G401 (cell line): ENCODE data around the gene LPAR1. TPM values are rescaled to one million over a fixed set of nuclear protein-coding genes. Genes with fewer than 3 reads are reported as not detected.

ENCODE experiments used
- DNase-seq: peaks from one replicate; pipeline ENCODE4 v3.0.0-alpha.2; 2015; ENCODE audit warnings: low spot score
- in situ Hi-C: cut with HindIII; loops from 2 replicates; pipeline ENCODE4 v1.10.0; 2016; ENCODE audit warnings: low sequenced_read_pairs, mixed read lengths
- total RNA-seq: library from RNA; depleted of rRNA; stranded (reverse); fragments of >200 nt; shearing (Covaris generic); gene quantifications from 2 replicates; pipeline ENCODE4 v1.2.3, GENCODE V29; 2014

The LPAR1 gene
- total RNA-seq, 1 experiment from 2014 or later, result not detected

DNA sequence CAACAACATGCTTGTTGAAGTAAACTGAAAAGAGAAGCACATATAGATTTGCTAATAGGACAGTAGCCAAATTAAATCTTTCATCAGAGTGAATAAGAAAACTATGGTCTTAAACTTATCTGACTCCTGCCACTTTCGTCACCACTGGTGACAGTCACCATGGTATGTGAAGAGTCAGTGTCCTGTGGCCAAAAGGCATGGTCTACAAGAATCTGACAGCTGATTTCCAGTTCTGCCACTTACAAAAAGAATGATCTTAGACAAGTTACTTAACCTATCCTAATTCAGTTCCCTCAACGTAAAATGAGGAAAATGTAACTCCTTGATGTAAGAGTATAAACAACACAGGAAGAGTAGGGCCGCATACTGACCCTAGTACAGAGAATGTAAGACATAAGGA, 102.0 kb downstream of the LPAR1 start:
- in situ Hi-C loops, result no loop called here
- no peak for DNase-seq

DNA sequence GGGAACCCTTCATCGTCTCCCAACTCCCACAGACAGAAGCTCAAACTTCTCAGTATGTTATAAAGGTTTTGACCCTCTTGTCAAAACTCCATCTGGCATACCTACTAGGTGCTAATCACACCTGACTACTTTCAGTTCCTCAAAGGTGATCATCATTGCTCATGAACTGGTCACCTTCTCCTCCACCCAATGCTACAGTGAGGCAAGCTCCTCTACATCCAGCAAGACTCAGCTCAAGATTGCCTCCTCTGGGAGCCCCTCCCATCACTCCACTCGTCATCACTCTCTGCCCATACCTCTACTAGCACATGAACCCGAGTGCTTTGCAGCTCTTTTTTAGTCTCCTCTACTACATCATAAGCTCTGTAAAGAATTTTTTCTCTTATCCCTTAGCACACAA, 102.4 kb downstream of the LPAR1 start:
- in situ Hi-C loops, result no loop called here

DNA sequence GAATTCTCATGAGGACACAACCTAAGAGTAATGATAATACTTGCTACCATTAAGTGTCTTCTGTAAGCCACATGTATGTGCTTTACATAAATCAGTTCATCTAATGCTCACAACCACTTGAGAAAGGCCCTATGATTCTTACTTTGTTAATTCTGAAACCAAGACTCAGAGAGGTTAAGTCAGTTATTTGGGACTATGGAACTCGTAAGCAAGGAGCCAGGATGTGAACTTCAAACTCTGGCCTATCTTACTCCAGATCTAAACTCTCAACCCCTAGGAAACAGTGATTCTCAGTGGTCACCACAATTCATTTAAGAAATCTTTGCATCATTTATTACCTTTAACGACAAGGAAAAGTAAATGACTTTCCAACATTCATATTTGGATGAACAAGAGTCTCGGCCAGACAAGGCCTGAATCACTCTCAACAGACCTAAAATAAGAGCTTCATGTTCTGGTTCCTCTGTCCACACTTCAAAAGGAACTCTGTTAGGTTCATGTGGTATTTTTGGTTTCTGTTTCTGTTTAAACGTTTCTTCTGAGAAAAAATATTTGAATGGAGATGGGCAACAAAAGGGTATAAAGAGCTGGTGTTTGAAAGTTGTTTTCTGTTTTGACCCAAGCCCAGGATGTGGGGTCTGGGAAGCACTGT, 104.8 kb downstream of the LPAR1 start:
- no peak for DNase-seq
- in situ Hi-C loops, result no loop called here

More for the DNA sequence above, 102.4 kb downstream of the LPAR1 start:
- DNase-seq, result no peak

DNA sequence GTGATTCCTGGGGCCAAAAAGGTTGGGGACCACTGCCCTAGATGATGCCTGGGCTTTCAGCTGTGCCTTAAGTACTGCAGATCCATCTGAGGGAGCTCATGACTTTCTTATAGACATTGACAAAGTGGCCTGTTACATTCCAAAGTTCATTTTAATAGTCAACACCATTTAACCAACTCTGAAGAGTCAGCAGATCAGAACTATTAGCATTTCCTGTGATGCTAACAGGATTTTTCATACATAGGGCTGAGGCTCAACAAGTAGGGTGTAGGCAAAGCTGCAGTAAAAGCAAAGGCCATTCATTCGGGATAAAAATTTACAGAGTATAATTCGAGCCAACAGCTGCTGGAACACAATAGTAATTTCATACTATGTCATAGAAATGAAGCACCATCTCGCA, 105.4 kb downstream of the LPAR1 start:
- in situ Hi-C loops, result no loop called here
- no peak for DNase-seq

DNA sequence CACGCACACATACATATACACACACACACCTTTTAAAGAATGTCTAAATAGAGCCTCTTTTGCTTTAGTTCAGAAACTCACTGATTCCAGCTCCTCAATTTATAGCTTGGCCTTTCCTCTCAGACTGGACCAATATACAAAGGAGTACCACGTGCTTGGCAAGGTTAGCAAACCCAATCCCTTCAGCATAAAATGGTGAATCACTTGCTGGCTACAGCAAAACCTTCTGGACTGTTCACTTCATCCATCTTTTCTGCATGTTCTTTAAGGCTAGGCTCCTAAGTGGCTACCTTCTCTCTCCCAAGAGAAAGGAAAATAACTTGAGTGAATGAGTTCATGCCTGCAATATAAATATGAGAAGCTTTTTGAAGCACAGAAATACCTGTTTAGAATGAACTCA, 109.7 kb downstream of the LPAR1 start:
- DNase-seq, result no peak
- in situ Hi-C loops, result no loop called here

DNA sequence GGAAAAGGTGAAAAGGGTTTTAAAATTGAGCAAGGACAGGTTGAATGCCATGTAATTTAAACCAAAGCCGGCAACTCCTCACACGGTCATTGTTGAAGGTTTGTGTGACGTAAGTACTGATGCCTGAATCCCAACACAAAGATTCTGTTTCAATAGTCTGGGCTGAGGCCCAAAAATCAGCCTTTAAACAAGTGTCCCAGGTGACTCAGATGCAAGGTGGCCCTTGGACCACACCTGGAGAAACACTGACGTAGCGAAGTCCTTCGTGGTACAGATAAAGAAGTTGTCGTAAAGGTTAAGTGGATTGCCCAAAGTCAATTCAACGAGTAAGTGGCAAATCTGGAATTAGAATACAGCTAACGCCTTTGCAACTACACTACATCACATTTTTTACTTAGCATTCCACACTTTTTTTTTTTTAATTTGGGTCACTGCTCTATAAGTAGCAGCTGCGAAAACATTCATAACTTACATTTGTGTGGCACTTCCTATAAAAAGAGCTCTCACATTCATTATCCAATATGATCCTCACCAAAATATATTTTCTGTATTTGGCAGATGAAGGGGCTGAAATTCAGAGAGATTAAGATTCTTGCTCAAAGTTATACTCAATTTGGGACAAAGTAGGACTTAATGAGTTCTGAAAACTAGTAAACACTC, 111.3 kb downstream of the LPAR1 start:
- no peak for DNase-seq
- in situ Hi-C loops, result no loop called here

DNA sequence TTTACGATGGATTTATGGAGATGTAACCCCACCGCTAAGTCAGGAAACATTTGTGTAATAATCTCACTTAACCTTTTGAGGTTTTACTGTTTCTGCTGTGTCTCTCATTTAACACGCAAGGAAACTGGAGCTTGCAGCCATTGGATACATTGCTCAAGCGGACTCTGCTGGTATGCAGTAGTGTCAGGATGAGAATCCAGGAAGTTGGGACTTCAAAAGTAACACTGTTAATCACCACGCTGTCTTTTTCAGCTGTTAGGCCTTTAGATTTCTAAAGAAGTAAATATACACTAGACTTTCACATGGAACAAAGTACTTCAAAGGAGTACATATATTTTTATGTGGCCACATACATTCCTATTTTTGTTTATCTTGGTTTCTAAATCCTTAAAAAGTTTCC, 114.7 kb downstream of the LPAR1 start:
- in situ Hi-C loops, result no loop called here
- no peak for DNase-seq

DNA sequence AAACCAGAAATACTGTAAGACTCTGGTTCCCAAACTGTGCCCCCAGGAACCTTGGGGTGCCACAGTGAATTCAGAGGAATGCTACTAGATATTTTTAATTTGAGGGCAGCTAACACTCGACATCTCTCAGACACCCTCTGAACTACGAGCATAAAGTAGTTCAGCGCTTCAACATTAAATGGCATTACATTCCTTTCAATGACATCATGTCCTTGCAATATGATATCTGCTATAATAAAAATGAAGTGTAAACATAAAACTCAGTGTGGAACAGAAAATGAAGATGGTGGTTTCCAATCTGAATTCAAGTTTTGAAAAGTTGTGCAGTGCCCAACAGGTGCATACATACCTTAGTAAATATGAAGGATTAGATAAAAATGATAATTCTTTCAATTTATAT, 116.1 kb downstream of the LPAR1 start:
- no peak for DNase-seq
- in situ Hi-C loops, result no loop called here

DNA sequence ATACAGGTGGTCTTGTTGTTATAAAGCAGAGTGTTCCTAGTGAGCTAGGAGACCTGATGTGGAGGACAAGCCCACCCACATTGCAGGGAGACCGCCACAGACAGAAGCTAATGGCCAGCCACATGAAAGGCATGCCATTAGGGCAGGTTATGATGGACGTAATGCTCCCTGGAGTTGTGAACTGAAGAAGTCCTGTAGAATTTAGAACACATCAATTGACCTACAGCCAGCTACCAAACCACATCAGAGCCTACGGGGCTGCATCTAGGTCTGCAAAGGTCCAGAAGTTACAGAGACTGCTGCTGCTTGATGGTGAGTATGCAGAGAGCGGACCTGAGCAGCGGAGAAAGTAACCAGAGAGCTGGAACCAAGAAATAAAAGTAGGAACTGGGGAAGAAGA, 116.6 kb downstream of the LPAR1 start:
- DNase-seq, result no peak
- in situ Hi-C loops, result no loop called here

DNA sequence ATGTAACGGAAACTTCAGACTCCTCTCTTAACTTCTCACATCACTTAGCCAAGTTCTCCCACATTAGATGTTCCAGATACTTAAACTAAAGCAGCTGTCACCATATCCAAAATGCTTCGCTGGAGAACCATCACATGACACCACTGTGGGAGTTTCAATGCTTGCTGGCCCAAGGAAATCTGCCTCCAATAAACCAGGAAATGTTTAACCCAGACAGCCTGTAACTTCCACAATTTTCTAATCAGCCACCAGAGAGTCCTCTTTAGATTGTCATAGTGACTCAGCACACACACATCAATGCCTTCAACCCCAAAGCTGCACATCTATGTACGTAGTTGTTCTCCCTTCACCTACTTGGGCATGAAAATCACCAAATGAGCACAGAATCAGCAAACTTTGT, 118.7 kb downstream of the LPAR1 start:
- in situ Hi-C loops, result no loop called here

DNA sequence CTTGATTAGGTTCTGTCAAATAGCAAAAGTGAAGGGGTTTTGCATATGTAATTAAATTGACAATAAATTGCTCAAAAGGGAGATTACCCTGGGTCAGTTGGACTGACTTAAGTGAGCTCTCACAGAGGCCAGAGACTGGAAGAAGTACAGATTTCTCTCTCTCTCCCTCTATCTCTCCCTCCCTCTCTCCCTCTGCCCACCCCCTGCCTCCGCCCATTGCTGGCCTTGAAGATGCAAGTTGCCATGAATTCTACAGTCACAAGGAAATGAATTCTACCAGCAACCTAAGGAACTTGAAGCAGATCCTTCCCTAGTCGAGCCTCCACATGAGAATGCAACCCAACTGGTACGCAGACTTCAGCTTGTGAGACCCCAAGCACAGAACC, 119.2 kb downstream of the LPAR1 start:
- in situ Hi-C loops, result no loop called here
- no peak for DNase-seq

More for the DNA sequence above, 118.7 kb downstream of the LPAR1 start:
- DNase-seq, result no peak

DNA sequence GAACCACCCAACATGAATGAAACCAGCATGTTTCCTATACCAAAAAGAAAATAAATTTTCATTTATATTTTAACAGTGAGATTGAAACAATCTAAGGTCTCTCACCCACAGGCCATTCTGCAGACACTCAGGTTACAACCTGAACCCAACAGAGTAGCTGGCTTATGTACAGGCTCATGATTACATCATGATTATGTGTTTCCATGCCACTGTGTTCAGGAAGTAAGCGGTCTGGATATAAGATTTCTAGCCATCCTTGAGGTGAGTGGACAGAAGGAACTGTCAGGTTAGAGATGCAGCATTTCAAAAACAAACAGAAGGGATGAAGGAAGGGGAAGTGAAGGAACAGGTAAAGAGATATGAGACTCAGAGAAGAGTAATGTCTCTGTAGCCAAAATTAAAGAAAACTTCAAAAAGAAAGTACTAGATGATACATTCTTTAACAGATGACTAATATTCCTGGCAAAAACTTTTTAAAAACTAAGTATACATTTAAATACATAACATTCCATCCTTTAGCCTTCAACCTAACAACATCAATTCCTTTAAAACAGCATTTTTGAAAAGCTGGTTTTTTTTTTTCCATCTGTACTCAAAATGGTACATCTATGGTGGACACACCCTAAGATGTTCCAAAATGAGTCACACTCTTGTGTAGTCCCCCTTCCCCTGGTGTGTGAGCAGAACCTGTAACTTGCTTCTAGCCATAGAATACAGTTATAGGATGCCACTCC, 119.8 kb downstream of the LPAR1 start:
- DNase-seq, result no peak
- in situ Hi-C loops, result no loop called here

DNA sequence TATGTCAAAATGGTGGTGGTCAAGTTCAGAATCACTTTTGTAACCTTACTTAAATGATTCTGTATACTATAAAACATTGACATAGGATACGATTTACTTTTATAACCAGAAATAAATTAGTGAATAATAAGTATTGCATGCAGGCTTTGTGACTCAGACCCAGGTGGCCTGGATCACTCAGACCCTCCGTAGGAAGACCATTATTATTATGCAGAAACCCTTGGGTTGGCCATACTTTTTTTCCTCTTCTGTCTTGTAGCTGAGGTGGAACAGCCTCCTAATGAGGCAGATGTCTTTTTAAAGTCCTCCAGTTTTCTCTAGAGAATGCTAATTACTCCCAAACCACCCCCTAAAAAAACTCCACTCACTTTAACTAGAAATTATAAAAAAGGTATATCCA, 121.9 kb downstream of the LPAR1 start:
- in situ Hi-C loops, result no loop called here
- DNase-seq, result no peak

DNA sequence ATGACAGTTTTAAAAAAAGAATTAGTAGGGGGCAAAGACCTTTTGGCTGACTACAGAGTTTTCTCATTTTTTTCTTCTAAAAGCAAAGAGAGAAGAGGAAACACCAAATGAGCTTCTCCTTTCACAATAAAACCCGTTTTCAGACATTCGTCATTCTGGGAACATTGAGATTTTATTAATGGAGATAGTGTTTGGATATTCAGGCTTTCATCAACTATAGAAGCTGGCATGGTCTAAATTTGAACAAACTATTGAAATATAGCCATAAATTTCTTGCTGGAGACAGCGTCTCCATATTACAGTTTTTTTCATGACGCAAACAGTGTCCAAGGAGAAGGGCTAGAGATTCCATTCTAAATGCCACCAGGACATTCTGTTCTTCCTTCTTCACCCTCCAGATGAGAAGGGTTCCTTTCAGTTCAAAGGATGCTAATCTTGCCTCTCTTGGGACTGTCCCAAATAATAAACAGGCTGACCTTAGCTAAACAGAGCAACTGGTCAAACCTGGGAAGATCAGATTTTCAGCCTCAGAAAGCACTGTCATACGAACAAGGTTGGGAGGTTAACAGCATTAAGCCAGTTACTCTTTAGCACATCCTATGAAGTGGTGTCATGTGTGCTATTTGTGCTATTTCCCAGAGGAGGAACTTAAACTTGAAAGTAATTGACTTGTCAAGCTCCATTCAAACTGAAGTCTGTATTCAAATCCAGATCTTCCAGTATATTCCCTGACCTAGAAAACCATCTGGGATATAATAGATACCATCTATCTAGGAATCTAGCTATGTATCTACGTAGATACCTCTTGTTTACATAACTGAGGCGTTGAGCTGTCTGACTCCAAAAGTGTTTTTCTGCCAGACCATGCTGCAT, 125.6 kb downstream of the LPAR1 start:
- no peak for DNase-seq
- in situ Hi-C loops, result no loop called here

DNA sequence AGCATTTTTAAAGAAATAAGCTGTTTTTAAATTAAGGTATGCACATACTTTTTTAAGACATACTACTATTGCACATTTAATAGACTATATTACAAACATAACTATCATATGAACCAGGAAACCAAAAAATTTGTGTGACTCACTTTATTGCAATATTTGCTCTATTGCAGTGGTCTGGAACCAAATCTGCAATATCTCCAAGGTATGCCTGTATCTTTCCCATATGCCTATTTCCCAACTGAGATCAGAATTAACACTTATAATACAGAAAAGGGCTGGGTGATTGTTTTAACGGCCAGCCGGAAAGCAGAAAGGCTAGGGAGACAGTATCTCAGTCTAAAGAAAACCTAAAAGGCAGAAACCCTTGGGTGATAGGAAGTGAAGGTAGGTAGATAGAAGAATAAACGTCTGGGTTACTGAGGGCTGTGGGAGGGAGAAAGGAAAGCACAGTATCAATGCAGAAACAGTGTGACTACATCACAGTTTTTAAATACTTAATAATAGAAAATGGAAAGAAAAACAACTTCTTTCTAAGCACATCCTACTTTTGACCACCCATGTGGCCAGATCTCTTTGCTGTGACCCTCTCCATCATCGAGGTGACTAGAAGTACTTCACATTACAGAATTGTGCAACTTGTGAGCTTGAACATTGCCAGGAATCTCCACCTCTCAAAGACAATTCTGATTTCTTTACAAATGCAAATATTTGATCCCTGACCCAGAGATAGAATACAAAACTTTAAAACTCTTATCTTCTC, 126.4 kb downstream of the LPAR1 start:
- in situ Hi-C loops, result no loop called here
- no peak for DNase-seq

DNA sequence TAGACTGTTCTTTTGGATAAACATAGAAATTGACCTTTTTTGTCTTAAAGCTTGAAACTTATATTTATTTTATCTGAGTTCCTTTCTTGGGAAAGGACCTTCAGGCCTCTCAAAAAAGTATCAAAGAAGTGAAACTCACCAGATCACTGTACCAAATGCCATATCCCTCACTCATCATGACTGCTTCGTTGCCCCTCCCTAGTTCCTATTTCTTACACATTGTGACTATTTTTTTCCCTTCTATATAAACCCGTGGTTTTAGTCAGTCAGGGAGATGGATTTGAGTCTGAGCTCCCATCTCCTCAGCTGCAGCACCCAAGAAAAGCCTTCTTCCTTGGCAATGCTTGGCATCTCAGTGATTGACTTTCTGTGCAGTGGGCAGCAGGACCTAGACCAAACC, 129.4 kb downstream of the LPAR1 start:
- in situ Hi-C loops, result no loop called here
- DNase-seq, result no peak

DNA sequence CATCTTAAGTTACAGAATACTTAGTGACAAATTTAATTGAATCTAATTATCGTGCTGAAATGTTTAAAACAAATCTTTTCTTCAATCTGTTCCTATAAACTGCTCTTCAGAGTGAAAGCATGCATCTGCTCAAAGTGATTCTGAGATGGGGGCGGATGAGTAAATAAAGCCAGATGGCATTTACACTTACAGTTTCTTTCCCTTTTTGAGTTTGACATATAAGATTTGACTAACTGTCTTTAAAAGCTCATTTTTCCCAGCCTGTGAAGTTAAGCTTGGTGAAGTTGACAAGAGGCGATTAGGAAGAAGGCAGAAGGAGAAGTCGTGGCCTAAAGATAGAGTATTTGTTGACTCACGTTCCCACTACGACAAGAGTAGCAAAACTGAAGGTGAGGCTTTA, 137.4 kb downstream of the LPAR1 start:
- no peak for DNase-seq
- in situ Hi-C loops, result no loop called here

DNA sequence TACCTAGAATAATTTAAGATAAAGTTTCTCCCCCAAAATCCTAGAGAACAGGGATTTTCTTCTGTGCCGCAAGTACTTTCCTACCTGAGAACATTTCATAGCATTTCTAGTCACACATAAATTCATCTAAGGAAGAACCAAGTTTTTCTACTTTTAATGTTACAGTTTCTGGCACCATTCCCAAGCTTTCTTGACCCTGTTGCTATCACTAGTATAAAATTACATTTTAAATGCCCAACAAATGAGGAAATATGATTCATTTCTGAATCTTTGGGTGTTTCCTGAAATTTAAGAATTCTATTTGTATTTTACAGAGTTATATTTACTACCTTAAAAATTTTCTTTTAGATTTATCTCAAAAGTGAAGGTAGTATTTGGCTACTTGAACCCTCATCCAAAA, 137.8 kb downstream of the LPAR1 start:
- in situ Hi-C loops, result no loop called here
- no peak for DNase-seq

DNA sequence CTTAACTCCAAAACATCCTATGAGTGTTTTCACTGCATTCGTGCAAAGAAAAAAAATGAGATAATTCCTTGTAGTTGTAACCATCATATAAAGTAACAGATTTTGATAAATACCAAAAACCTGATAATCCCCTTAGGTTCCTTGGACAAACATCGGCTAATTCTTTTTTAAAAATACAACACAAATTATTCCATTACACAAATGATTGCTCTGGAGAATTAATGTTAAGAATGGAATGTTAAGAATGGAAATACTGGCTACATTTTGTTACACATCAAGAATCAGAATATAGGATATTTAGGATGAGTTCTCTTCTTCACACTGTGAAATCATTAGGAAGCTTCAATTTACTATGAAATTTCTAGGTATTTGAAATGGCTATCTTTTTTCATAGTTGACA, 139.4 kb downstream of the LPAR1 start:
- DNase-seq, result no peak
- in situ Hi-C loops, result no loop called here
